Measurements from ENCODE around the gene TK2.
"Not testable (repeated sequence)": the region's sequence is repeated elsewhere in the genome, so short reads cannot be mapped to it uniquely, and the experiment has no call there.

The TK2 gene

DNA sequence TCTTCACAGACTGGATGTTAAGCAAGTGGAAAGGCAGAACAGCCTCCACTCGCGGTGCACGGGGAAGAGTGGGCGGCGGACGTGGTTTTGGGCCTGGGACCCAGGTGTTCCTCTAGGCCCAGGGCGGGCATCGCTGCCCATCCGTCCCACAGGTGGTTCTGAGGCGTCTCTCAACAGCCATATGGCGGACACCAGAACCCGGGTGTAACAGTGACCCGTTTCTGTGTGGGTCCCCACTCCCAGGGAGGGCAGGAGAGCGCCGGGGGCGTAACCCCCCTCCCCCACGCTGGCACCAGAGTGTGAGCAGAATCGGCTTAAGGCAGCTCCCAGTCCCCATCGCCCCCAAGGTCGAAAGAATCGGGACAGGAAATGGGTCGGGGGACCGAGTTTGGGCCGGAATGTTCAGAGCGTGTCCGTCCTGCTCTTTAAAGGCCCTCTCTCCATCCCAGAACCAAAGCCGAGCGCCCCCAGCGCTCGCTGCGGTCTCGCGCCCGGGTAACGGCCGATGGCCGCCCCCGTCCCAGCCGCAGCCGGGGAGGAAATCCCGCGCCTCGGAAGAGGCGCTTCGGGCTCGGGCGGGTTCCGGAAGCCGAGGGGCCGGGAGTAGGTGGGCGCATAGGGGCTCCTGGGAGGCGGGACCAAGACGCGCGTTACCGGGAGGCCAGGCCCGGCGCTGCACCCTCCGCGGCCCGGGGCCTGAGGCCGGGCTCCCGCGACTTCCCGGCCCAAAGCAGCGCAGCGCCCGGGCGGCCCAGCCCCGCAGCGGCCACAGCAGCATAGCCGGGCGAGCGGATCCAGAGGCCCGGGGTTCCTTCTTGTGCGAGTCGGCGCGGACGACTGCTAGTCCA lies at the start of gene TK2:
TK2 (minus strand) TSS at position 839 of the 848 bp plus-strand sequence; CDS start at position 778, 61 bp downstream.
- H3K27ac ChIP-seq: peak within 1 kb of the TSS; percentile 85
- TF ChIP-seq, protein P1, sequence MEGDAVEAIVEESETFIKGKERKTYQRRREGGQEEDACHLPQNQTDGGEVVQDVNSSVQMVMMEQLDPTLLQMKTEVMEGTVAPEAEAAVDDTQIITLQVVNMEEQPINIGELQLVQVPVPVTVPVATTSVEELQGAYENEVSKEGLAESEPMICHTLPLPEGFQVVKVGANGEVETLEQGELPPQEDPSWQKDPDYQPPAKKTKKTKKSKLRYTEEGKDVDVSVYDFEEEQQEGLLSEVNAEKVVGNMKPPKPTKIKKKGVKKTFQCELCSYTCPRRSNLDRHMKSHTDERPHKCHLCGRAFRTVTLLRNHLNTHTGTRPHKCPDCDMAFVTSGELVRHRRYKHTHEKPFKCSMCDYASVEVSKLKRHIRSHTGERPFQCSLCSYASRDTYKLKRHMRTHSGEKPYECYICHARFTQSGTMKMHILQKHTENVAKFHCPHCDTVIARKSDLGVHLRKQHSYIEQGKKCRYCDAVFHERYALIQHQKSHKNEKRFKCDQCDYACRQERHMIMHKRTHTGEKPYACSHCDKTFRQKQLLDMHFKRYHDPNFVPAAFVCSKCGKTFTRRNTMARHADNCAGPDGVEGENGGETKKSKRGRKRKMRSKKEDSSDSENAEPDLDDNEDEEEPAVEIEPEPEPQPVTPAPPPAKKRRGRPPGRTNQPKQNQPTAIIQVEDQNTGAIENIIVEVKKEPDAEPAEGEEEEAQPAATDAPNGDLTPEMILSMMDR (conservative IDR thresholded peaks at IDR 0.05): peak; percentile 31

DNA sequence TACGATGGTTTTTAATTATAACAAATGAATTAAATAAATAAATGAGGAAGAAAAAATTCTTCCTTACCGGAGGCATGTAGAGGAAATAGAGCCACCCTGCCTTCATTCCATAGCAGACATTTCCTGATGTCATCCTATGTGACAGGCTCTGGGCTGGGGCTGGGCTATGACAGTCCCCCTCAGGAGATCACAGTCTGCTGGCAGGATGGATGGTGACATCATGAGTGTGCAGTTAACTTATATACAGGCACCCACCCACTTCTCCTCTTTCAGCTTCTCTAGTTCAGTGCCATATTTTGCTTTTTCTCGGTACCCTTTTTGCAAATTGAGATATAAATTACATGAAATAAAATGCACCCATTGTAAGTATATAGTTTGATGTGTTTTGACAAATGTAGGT lies 48.2 kb upstream of the TK2 start:
- no peak overlapping the region for H3K27ac ChIP-seq
- TF ChIP-seq, protein P1 (conservative IDR thresholded peaks at IDR 0.05): no peak

DNA sequence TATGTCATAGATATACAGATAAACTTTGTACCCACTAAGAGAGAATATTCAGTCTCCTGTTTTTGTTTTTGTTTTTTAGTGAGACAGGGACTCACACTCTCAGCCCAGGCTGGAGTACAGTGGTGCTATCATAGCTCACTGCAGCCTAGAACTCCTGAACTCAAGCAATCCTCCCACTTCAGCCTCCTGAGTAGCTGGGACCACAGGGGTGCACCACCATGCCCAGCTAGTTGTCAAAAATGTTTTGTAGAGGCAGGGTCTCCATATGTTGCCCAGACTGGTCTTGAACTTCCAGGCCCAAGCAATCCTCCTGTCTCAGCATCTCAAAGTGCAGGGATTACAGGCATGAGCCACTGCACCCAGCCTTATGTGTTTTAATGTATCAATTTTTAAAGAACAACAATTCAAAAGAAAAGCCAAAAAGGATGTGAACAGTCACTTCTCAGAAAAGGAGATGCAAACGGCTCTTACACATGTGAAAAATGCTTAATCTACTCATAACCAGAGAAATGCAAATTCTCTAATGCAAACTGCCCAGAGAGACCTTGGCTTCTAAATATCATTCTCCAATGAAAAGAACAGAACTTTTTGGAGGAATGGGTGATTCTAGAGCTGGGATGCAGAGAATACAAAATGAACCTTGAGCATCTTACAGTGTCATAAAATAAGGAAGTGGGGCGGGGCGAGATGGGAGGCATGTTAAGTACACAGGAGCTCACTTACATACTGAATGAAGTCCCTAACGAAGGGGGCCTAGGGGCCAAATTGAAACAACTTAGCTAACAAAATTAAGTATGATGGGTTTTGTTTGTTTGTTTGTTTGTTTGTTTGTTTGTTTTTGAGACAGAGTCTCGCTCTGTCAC lies 47.3 kb upstream of the TK2 start:
- TF ChIP-seq, protein P1 (conservative IDR thresholded peaks at IDR 0.05): no peak

DNA sequence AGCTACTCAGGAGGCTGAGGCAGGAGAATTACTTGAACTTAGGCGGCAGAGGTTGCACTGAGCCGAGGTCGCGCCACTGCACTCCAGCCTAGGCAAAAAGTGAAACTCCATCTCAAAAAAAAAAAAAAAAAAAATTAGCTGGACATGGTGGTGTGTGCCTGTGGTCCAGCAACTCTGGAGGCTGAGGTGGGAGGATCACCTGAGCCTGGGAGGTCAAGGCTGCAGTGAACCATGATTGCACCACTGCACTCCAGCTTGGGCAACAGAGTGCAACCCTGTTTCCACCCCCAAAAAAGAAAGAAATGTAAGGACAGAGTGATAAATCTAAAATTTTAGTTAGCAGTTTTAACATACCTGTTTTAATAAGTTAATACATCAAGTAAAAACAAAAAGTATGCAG lies 46.6 kb upstream of the TK2 start:
- H3K27ac ChIP-seq: not testable (repeated sequence)

More for the DNA sequence above, 47.3 kb upstream of the TK2 start:
- H3K27ac ChIP-seq: no peak overlapping the region

DNA sequence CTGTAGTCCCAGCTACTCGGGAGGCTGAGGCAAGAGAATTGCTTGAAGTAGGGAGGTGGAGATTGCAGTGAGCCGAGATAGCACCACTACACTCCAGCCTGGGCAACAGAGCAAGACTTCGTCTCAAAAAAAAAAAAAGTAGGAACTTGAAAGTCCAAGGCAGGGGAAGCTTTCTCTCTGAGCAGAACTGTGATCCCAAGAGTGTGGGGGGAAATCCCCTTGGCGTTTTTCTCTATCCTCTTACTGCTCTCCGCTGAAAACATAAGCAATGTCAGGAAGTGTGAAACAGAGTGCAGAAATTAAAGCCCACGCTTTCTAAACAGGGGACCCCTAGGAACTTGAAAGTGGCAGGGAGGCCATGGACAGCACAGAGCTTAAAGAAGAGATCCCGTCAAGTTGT lies 44.8 kb upstream of the TK2 start:
- H3K27ac ChIP-seq: no peak overlapping the region
- TF ChIP-seq, protein P1 (conservative IDR thresholded peaks at IDR 0.05): no peak

DNA sequence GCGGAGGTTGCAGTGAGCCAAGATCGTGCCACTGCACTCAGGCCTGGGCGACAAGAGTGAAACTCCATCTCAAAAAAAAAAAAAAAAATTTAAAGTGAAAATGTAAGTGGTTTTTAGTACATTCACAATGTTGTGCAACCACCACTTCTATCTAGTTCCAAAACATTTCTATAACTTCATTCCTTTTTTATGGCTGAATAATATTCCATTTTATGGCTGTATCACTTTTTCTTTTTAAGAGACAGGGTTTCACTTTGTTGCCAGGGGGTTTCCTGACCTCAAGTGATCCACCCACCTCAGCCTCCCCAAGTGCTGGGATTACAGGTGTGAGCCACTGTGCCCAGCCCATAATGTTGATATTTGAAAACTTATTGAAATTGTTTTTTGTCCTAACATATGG lies 42.9 kb upstream of the TK2 start:
- no peak overlapping the region for H3K27ac ChIP-seq
- TF ChIP-seq, protein P1 (conservative IDR thresholded peaks at IDR 0.05): no peak

DNA sequence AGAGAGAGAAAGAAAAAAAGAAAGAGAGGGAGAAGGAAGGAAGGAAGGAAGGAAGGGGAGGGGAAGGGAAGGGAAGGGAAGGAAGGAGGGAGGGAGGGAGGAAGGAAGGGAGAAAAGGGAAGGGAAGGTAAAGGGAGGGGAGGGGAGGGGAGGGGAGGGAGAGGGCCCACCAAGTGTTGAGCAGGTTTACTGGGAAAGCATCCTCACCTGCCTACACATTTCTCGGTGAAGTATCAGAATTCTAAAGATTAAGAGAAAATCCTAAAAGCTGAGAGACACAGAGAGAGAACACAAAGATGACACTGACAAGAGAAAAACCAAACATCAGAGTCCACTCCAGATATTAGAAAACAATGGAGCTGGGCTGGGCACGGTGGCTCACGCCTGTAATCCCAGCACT lies 42.3 kb upstream of the TK2 start:
- H3K27ac ChIP-seq: no peak overlapping the region
- TF ChIP-seq, protein P1 (conservative IDR thresholded peaks at IDR 0.05): no peak

Data from VCaP (cell line).